ENCODE measurements around the gene HPS1.

GRCh38 chr10:98457721-98458120, 11.0 kb upstream of the HPS1 start:
- TF ChIP-seq, protein P1, sequence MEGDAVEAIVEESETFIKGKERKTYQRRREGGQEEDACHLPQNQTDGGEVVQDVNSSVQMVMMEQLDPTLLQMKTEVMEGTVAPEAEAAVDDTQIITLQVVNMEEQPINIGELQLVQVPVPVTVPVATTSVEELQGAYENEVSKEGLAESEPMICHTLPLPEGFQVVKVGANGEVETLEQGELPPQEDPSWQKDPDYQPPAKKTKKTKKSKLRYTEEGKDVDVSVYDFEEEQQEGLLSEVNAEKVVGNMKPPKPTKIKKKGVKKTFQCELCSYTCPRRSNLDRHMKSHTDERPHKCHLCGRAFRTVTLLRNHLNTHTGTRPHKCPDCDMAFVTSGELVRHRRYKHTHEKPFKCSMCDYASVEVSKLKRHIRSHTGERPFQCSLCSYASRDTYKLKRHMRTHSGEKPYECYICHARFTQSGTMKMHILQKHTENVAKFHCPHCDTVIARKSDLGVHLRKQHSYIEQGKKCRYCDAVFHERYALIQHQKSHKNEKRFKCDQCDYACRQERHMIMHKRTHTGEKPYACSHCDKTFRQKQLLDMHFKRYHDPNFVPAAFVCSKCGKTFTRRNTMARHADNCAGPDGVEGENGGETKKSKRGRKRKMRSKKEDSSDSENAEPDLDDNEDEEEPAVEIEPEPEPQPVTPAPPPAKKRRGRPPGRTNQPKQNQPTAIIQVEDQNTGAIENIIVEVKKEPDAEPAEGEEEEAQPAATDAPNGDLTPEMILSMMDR (IDR thresholded peaks at IDR 0.05), result no peak
- TF ChIP-seq POLR2A (IDR thresholded peaks at IDR 0.05), result no peak
- TF ChIP-seq POLR2AphosphoS5 (IDR thresholded peaks at IDR 0.05; ENCODE audit: insufficient read depth in 1 of 2, low read depth in 1 of 2), result no peak
